ENCODE results near the gene SMAD7.

SMAD7 gene

DNA sequence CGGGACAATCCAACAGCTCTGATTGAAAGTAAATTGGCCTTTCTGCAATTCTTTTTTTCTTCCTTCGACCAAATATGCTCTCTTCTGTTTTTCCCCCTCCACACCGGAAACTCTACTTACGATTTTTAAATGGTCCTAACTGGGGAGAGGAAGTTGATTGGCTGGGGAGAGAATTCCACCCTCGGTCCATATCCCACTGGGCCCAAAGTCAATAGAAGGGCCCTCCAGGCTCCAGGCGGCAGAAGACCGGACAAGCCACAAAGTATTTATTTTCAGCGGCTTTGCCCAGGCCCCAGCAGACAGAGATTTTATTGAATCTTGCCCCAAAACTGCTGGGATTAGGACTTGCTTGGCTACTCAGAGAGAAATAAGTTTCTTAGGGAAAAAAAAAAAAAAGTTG lies 37.1 kb upstream of the SMAD7 start:
- DNase-seq (ENCODE audit: low read depth, low spot score) = no peak

DNA sequence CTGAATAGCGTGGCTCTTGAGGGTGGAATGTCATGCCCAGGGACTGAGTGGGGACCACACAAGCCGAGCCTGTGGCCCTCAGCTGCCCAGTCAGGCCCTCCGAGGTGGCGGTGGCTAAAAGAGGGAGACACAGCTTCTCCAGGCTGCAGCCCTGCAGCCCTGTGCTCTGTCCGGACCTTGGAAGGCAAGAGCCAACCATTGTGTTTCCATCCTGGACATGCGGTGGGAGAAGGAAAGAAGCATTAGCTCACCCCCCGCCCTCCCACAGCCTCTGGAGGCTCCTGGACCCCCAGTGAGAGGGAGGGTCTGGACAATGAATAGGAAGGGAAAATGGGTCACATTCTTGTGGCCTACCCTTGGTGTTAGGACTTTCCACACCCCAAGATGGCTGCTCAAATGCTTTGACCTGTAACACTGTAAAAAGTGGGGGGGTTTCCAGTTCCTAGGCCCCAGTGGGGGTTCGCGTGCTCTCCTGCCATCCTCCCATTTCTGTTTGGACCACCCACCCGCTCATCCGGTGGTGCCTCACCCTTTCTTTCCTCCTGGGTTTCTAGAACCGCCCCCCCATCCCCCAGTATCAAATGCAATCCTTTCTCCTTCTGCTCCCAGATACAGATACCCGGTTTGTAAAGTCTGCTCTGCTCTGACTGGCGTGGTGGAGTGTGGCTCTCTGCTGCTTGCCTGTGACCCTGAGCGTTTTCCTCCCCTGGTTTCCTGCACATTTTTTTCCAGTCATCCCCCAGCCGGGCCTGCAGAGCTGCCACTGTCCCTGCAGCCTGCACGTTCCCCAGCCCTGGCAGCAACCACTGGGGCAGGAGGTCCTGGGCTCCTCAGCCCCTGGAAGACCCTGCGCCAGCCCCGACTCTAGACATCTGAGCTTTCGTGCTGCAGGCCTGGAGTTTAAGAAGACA lies 36.3 kb upstream of the SMAD7 start:
- DNase-seq (ENCODE audit: low read depth, low spot score) = no peak

DNA sequence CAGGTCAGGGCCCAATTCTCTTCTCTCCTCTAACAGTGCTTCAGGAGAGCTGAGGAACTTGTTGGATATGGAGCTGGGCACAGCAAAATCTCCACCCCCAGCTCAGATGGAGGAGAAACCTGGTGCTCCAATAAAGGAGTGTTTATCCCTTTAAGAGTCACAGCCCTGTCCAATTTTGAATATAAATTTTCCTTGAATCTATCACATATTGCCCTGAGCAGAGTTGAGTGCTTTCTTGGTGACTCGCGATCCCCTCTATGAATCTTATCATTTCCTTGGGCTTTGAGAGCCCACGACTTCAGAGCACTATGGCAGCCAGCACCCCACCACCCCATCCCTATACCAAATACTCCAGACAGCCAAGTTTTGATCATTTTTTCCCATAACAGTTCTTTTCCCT lies 34.4 kb upstream of the SMAD7 start:
- DNase-seq (ENCODE audit: low read depth, low spot score) = no peak

DNA sequence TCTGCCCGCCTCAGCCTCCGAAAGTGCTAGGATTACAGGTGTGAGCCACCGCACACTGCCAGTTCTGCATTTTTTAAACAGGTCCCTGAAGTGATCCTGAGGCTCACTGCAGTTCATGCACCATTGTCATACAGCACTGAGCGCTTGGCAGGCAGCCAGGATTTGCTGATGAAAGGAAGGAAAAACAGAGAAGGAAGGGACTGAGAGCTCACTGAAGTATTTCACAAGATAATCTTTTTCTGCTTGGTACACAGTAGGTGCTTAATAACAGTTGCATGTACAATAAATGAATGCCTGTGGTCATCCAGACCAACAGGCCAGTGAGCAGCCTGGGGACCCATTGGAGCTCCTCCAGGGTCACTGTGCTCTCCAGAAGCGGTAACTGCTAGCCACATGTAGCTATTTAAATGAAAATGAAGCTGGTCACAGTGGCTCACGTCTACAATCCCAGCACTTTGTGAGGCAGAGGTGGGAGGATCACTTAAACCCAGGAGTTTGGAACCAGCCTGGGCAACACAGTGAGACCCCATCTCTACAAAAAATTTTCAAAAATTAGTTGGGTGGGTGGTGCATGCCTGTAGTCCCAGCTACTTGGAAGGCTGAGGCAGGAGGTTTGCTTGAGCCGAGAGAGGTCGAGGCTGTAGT lies 33.1 kb upstream of the SMAD7 start:
- DNase-seq (ENCODE audit: low read depth, low spot score) = no peak

DNA sequence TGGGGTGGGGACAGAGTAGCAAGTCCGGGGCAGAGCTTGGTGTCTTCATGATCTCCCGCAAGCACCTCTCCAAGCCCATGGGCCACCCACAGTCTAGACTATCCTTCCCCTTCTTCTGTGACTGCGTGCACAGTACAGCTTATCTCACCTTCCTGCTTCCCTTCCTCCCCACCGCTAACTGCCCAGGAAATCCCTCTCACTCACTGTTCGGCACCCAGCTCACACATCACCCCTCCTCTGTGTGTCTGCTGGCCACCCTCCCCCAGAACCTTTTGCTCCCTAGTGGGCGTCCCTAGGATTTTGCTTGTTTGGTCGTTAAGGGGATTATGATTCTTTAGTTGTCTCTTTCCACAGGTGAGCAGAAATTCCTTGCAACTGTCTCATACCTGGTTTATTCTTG lies 31.5 kb upstream of the SMAD7 start:
- DNase-seq (ENCODE audit: low read depth, low spot score) = no peak

DNA sequence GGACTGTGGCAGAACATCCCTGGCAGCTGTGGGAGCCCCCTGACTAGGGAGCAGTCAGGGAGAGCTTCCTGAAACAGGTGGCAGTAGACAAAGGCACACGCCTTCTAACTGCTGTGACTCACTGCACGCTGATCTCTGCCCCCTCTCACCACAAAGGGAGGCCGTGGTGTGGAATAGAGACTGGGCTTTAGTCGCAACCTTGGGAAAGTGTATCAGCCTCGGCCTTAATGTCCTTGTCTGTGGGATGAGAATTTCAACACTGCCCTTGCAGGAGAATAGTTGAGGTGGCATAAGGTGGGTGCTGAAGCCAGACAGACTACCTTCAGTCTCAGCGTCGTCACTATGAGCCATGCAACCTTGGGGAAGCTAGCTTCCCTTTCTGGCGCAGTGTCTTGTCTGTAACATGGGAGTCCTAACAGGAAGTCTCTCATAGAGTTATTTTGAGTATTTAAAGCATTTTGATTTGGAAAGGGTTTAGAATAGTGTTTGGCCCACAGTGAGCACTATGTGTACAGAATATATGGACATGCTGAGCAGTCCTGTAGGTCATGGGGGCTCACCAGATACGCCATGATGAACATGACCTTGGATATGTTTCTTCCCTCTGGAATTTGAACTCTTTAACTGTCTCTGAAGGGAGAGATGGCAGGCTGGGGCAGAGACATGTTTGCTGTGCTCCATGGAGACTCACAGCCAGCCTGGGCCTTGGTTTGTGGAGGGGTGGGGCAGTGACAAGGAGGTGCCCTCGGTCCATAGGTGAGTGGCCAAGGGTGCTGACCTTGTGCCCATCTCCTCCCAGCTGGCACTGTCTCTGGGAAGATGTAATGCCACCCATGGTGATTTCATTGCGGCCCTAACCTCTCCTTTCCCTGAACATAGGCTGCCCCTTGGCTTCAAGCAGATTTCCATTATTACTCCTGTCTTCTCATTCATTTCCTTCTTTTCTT lies 29.5 kb upstream of the SMAD7 start:
- no peak for DNase-seq (ENCODE audit: low read depth, low spot score)

DNA sequence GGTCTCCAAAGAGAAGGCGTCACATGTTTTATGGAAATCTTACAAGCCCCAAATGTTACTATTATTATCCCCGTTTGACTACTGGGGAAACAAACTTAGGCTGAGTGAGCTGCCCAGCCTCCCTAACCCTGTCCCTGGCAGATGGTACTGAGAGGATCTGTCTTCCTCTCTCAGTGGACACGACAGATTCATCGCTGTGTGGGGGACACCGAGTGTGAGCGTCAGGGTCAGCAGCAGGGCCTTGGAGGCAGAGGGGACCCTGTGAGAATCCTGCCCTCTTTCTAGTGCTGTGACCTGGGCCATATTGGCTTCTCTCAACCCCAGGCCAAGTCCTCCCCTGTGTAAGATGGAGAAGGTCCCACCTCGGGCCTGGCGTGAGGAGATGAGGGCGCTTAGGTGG lies 27.1 kb upstream of the SMAD7 start:
- no peak for DNase-seq (ENCODE audit: low read depth, low spot score)

DNA sequence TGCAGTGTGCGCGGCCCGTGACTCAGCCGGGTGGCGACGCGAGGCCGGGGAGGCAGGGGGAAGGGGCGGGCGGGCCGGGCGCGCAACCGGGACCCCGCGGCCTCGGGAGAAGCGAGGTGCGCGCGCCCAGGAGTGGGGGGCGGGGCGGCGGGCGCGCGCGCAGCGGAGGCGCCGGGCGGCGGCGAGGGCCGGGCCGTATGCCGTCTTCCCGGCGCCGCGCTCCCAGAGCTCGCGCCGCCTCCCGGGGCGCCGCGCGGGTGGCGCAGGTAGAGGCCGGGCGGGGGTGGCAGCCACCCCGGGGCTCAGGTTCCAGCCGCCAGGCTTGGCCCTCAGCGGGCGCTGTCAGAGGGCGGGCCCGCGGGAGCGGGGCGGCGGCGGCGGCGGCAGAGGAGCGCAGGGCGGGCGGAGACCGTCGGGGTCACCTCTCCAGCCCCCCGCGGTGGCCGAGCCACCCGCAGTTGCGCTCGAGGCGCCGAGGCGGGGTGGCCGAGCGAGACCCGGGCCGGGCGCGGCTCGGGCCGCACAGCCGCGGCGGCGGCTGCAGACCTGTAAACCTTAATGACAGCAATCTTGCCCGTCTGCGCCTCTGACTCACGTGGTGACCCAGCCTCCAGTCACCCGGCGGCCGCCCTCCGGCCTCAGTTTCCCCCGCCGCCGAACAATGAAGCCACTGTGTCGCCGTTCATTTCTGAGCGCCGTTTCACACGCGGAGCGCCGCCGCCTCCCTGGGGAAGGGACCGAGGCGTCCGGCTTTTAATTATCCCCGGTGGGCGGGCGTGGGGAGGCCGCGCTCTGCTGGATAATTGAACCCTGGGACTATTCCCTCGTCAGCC lies 25.3 kb upstream of the SMAD7 start:
- no peak for DNase-seq (ENCODE audit: low read depth, low spot score)

DNA sequence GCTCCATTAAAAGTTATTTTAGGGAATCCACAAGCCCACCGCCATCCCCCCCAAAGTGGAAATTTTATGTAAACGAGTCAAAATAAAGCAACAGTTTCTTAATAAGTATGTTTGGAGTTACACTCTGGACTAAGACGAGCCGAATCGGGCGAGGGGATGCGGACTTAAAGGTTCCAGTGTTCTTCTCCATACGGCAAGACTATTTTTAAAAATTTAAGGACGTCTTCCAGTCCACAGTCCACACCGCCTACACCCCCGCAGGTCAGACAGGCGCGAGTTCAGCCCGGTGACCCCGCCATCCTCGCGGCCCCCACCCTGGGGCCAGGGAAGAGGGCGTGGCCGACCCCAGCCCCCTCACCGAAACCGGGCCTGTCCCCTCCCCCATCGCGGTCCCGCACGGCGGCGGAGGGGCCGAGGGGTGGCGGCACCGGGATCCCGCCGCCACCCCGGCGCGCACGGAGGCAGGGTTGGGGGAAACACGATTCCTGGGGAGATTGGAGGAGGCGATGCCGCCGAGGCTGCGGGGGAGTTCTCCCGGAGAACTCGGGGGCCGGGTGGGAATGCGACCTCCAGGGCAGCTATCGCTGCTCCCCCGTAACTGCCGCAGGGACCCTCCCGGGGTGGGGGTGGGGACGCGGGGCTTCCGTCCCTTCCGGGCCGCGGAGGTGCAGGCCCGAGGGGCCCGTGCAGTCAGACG lies 24.5 kb upstream of the SMAD7 start:
- DNase-seq (ENCODE audit: low read depth, low spot score) = no peak

DNA sequence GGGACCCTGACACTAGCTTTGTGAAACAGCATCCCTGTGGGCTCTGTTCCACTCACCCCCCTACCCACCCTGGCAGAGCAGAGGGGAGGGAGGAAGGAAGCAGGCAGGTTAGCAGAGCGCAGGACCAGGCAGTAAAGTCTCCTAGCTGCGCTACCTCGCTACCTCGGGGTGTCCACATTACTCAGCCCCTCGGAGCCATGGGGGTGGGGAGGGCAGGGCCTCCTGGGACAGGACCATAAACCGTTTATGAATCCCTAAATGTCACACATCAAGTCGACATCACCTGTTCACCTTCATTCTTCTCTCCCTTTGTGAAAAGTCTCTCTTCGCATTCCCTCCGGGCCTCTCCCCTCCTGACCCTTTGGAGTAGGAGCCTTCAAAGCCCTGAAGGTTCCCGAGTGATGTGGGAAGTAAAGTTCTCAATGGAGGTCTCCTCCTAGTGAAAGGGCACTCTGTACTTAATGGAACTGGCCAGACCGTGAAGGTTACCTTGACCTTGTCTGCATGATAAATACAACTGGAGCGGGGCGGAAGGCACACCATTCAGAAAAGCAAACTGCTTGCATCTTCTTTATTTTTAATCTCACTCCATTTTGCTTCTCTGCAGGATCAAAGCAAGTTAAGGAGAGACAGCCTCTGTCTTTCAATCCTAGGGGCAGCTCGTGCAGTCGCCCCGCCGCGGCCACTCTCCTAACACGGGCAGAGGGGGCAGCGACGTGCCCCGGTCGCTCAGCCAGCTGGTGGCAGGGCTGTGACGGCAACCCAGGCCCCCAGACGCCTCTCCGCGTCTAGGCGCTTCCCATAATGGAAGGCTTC lies 23.7 kb upstream of the SMAD7 start:
- DNase-seq (ENCODE audit: low read depth, low spot score) = no peak

DNA sequence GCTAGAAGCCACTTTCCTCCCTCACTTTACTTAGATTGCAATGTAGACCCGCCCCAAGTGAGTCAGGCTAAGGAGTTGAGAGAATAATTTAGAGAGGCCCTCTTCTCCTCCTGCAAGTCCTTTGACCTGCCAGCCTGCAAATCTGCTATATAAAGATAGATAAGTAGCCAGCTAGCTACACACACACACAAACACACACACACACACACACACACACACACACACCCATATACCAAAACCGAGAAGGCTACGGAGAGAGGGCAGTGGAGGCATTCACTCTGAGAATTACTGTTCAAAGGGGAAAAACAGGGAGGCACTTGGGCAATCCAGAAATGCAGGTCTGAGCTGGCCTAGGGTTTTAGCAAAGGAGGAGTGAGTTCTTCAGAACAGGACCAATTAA lies 23.0 kb upstream of the SMAD7 start:
- no peak for DNase-seq (ENCODE audit: low read depth, low spot score)

DNA sequence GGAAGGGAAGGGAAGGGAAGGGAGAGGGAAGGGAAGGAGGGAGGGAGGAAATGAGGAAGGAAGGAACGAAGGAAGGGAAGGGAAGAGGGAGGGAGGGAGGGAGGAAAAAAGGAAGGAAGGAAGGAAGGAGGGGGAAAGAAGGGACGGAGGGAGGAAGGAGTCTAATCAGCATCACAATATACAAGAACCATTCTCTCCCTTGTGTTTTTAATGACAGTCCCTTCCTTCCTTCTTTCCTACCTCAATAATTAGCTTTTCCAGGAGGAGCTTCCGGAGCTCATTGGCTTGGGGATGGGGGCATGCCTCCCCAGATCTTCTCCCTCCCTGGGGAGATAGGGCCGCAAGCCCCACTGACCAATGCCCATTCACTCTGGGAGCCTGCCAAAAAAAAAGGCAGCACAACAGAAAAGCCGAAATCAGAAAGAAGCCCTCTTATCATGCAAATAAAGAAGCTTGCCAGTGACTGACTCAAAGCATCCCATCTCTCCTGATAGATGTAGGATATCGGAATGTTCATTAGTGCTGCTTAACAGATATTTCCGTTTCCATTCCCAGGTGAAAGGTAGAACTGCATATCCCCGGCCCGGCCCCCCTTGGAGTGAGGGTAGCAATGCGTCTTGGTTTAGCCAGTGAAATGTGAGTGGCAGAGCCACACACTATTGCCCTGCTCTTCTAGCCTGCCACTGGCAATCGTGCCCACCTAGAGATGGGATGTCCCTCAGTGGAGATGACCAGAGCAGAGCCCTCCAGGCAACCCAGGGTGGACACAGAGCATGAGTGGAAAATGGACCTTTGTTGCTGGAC lies 17.8 kb upstream of the SMAD7 start:
- DNase-seq (ENCODE audit: low read depth, low spot score) = no peak

DNA sequence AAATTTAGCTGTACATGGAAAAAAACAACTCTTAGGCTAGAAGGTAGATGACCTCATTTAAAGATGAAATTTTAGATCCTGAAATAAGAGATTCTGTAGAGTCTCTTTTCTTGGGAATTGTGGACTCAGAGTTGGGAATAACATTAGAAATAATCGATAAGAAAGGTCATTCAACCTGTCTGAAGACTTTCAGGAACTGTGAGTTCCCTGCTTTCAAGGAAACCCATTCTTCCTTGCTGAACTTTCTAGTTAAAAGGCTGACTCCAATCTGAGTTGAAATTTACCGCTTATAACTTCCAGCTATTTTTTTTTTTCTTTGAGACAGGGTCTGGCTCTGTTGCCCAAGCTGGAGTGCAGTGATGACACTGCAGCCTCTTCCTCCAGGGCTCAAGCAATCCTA lies 16.8 kb upstream of the SMAD7 start:
- no peak for DNase-seq (ENCODE audit: low read depth, low spot score)

DNA sequence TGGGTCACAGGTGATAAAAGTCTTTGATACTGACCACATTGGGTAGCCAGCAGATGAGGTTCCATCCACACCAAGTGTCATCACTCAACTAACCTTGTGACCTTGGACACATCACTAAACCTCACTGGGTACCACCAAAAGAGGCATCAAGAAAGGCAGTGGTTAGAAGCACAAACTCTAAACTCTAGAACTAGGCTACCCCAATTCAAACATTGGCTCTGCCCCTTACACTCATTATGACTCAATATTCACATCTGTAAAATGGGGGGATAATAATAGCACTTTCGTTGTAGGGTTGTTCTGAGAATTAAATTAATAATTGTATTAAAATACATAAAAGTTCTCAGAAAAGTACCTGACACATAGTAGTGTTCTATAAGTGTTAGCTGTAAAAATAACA lies 15.8 kb upstream of the SMAD7 start:
- DNase-seq (ENCODE audit: low read depth, low spot score) = no peak

DNA sequence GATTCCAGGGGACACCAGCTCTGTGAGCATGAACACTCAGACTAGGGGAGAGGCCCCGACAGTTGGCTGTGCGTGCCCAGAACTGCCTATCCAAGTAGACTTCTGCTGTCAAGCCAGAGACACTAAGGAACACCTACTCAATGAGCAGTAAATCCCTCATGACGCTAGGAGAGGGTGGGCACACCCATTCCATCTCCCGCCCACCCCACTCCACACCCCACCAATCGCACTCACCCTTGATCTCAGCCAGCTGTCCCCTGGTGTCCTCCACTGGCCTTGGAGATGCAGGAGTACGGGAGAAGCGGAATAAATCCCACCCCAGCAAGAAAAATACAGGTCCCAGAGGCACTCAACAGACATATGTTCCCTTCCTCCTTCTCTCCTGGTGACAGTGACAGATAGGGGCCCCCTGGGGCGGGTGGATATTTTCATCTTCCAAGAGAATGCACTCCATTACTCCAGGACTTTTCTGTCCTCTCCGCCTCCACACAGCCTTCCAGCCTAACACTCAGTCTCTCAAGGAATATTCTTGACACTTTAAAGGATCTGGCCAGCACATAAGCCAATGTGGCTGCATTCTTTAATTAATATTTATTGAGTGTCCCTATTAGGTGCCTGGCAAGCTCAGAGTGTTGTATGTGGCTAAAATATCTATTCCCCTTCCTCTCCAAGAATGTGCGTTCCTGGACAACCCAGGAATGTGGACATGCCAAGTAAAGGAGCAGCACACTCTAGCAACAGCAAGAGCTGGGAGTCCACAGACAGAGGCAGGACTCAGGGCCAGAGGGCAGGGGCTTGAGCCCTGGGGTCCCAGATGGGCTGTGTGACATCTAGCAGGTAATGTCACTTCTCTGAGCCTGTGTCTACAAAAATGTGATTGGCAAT lies 13.1 kb upstream of the SMAD7 start:
- no peak for DNase-seq (ENCODE audit: low read depth, low spot score)

DNA sequence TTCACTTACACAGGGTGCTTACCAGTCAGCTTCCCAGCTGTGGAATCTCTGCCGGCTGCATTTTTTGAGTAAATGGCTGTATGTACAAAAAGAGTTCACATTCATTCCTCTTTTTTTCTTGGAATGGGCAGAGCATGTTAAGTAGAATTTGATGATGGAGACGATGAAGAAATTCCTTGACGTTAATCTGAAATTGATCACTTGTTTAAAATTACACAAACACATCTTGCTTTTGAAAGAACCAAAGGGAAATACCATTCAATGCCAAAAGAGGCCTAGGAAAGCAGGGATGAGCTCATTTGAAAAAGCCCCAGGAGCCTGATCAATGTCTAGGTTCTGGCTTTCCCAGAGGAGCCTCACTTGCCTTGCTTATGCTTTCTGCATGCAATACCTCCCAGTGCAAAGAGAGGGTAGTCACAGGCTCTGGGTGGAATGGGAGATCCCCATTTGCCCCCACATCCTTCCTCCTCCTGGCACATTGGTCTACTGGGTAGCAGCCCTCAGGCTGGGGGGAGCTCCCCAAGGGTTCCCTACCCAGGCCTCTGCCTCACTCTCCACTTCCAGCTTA lies 12.3 kb upstream of the SMAD7 start:
- no peak for DNase-seq (ENCODE audit: low read depth, low spot score)

DNA sequence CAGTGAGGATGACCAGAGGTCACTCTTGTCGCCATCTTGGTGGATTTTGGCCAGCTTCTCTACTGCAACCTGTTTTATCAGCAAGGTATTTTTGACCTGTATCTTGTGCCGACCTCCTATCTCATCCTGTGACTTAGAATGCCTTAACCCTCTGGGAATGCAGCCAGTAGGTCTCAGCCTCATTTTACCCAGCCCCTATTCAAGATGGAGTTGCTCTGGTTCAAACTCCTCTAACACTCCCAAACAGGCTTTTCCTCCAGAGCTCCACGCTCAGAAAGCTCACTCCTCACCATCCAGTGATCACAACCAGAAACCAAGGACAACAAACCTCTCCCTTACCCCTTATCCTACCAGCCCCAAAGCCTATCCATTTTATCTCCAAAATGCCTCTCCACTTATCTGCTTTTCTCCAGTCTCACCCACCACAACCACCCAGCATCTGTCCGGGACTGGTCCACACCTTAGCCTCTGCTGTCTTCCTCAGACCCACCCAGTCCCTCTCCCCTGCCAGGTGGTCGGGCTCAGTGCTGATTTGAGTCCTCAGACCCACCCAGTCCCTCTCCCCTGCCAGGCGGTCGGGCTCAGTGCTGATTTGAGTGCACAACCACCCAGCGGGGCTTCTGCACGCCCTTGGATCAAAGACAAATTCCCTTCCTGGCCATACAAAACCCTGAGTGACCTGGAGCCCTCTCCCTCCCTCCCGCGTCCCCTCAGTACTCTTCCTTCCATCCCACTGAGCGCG lies 11.7 kb upstream of the SMAD7 start:
- DNase-seq (ENCODE audit: low read depth, low spot score) = no peak

All from smooth muscle cell of the brain vasculature (primary cell).